GM19468 (cell line): ENCODE data around the gene YEATS2.
"Not testable (repeated sequence)": the region's sequence is repeated elsewhere in the genome, so short reads cannot be mapped to it uniquely, and the experiment has no call there.

Source experiments
- ATAC-seq: cut with Tn5 transposase; IDR thresholded peaks from one replicate; pipeline ENCODE4 v1.9.1; 2021; ENCODE audit warnings: mild to moderate bottlenecking, moderate library complexity, moderate number of reproducible peaks; ENCODE audit not compliant: unreplicated experiment; ENCODE audit errors: extremely low read depth

Gene YEATS2

DNA sequence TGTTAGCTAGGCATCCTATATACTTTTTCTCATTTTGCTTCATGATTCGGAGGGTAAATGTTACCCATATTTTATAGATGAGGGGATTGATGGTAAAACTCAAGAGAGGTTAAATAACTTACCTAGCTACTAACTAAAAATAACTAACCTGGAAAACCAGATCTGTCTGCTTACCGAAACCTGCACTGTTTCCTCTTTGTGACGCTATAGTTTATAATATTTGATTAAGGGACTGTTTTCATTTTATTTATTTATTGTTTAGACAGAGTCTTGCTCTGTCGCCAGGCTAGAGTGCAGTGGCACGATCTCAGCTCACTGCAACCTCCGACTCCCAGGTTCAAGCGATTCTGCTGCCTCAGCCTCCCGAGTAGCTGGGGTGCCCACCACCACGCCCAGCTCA lies 71.9 kb downstream of the YEATS2 start:
- no peak for ATAC-seq

DNA sequence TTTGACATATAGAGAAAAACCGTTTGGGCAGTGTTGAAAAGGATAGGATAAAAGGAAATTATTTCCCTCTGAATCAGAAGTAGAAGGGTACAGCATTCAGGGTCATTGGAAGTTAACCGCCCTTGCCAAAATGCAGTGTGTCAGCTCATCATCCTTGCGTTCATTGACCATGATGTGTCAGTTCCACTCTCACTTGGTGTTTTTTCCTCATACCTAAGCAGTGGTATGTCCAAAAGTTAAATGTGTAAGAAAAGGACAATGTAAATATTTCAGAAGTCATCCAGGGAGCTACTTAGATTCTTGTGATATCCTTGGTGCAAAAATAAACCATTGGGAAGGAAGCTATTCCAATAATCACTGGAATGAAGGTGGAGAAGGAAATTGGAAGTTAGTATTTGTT lies 77.0 kb downstream of the YEATS2 start:
- no peak for ATAC-seq

DNA sequence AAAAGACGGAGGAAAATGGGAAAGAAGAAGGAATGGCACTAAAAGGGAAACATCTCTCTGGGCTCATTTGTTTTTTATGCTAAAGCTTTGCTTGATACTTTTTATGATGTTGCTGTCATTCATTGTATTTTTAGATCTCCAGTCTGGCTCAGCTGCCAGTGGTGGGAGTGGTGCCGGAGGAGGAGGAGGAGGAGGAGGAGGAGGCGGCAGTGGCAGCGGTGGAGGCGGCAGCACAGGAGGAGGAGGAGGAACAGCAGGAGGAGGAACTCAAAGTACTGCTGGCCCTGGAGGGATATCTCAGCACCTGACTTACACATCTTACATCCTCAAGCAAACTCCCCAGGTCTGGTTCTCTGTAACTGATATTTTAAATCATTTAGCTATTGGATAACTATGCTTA lies 78.2 kb downstream of the YEATS2 start:
- ATAC-seq: no peak

DNA sequence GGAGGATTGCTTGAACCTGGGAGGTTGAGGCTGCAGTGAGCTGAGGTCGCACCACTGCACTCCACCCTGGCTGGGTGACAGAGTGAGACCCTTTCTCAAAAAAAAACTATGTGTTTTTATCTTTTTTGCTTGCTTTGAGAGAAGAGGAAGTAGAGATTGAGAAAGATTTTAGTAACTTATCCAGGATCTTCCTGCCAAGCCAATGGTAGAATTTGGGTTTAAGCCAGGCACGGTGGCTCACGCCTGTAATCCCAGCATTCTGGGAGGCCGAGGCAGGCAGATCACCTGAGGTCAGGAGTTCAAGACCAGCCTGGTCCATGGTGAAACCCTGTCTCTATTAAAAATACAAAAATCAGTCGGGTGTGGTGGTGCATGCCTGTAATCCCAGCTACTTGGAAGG lies 78.9 kb downstream of the YEATS2 start:
- not testable (repeated sequence) for ATAC-seq

DNA sequence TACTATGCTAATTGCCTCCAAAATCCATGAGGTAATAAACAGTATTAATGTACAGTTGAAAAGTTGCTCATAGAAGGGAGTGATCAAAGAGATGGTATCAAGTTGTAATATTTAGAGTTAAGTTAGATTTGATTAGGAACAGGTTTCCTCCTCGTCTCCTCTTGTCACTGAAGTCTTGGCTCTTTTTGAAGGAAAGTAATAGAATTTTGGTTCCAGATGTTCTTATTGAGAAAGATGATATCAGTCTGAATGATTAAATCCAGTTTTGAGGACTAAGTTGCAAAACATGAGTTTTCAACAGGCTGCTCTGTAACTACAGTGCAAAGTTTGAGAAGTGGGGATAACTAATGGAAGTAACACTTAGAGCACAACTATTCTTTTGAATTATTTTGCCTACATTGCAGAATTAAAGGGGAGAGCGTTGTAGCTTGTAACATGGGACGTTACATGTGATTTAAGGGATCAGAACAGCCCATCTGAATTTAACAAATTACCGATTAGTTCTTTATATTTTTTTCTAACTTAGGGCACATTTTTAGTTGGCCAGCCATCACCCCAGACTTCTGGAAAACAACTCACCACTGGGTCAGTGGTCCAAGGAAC lies 79.5 kb downstream of the YEATS2 start:
- no peak for ATAC-seq

DNA sequence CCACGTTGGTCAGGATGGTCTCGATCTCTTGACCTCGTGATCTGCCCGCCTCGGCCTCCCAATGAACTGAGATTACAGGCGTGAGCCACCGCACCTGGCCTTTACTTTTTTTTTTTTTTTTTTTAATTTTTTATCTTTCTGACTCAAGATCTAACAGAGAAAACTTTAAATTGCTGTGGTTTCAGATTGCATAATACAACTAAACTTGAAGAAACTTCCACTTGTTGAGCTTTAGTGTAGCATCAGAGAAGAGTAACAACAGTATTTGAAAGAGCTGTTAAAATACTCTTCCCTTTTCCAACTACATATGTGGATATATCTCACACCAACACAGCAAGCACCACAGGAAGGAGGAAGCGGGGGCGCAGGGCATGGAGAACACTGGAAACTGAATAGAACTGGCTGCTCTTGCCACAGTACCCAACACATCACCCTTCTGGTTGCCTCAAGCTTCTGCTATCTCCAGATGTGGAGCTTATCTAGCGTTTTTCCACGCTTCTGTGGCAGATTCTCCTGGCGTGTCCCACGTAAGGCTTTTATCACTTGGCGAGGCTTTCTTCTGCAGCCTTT lies 82.4 kb downstream of the YEATS2 start:
- no peak for ATAC-seq

DNA sequence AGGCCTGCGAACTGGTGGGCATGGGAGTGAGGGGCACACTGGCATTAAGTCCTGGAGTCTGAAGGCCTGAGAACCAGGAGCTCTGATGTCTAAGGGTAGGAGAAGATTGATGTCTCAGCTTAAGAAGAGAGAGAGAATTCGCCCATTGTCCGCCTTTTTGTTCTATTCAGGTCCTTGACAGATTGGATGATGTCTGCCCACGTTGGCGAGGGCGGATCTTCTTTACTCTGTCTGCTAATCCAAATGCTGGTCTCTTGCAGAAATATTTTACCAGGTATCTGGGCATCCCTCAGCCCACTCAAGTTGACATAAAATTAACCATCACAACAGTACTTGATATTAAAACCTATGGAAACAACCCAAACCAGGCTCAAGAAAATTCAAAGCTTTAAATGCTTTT lies 83.6 kb downstream of the YEATS2 start:
- no peak for ATAC-seq

DNA sequence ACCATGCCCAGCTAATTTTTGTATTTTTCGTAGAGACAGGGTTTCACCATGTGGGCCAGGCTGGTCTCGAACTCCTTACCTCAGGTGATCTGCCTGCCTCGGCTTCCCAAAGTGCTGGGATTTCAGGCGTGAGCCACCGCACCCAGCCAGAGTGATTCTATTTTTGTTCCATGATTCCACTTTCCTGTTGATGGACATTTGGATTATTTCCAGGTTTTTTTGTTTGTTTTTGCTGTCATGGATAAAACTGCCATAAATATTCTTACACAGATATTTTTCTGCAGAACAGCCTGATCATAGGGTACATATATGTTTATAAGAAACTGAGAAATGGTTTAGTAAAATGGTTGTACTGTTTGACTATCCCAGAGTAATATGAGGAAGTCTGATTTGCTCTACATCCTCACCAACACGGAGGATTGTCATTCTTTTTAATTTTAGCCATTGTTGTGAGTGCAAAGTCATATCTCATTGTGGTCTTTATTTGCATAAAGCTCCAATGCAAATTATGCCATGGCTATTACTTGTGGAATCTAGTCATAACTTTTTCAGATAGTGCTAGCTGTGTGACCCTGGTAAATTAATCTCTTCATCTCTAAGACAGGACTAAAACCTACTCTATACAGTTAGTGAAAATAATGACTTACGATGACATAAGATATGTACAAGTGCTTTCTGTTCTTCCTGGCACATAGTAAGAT lies 85.1 kb downstream of the YEATS2 start:
- ATAC-seq: no peak

DNA sequence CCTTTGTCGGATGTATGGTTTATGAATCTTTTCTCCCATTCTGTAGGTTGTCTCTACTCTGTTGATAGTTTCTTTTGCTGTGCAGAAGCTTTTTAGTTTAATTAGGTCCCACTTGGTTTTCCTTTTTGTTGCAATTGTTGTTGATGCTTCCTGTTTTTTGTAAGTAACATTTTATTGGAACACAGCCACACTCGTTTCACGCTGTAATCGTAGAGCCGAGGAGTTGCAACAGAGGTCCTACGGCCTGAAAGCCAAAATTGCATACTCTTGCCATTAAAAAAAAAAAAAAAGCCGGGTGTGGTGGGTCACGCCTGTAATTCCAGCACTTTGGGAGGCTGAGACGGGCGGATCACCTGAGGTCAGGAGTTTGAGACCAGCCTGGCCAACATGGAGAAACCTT lies 86.9 kb downstream of the YEATS2 start:
- not testable (repeated sequence) for ATAC-seq

DNA sequence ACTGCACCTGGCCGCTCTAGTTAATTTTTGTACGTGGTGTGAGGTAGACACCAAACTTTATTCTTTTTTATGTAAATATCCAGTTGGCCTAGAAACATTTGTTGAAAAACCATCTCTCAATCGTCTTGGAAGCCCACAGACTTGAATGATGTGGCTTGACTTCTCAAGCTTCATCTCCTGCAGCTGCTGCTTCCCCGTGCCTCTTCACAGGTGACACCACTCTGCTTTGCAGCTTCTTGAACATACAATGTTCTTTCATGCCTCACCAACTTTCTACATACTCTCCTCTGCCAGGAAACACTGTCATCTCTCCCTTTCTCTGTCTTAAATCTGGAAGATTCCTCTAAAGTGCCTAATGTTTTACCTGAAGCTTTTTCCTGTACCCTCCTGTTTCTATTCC lies 92.2 kb downstream of the YEATS2 start:
- ATAC-seq: no peak

DNA sequence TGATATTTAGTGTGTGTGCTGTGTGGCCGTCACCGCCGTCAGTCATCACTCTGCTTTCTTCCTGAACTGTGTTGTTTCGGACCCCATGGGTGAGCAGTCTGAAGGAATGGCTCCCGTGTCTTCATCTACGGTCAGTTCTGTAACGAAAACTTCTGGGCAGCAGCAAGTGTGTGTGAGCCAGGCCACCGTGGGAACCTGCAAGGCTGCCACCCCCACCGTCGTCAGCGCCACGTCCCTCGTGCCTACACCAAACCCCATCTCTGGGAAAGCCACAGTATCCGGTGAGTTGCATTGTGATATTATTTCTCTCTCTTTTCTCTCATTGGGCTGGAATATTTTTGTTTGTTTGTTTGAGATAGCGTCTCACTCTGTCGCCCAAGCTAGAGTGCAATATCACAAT lies 93.1 kb downstream of the YEATS2 start:
- ATAC-seq: no peak

DNA sequence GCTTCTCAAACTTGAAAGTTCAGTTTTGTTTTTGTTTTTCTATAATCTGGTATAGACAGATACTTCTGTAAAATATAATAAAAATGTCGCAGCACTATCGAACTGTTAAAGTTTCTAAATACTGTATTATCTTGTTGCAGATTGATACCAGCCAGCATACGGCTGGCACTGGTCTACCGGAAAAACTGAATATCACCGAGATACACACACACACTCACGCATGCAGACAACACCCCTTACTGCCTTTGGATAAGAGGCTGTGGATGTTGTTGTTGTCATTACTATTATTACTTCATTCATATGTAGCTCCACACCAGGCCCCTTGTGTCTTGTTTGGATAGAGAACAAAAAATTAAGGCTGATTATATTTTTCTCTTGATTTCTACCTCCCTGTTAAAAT lies 95.4 kb downstream of the YEATS2 start:
- ATAC-seq: no peak

DNA sequence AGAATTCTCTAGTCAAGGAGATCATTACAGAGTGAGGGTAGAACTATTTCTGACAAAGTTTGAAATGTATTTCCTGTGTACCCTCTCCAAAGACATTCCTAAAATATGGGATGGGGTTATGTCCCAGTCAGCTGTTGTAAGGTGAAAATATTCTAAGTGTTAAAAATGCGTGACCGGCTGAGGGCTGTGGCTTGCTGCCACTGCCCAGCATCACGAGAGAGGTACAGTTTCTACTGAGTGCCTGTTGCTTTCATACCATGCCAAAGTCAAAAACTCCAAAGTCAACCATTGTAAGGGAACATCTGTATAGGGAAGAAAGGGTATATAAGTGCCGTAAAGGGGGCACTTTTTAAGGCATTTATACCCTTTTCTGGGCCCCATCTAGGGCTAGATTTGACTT lies 96.9 kb downstream of the YEATS2 start:
- ATAC-seq: no peak

DNA sequence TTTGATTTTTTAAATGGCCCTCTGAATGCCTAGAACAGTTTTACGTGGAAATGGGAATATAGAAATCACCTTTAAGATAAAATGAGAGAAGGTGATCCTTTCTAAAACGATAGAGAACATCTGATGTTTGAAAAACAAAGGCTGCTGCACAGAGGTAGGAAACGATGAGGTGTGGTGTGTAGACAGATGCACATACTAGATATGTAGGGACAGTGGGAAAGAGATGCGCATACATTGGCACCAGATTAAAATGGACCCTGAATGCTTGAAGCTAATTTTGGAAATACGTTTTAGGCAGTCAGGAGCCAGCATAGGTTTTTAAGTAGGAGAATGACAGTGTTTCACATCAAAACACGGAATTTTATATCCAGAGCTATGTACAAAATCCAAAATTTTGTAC lies 98.8 kb downstream of the YEATS2 start:
- no peak for ATAC-seq

DNA sequence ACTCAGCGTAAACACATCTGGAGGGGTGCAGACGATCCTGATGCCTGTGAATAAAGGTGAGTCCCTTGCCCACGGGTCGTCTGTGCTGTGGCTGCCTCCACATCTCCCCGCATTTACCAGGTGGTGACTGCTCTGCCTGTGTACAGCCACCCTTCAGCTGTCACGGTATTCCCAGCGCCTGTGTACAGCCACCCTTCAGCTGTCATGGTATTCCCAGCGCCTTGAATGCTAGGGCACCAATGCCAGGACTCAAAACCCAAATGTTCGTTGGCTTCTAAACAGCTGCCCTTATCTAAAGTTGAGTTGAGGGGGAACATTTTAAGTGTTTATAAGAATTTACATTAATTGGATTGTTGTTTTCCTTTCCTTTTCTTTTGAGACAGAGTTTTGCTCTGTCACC lies 100.4 kb downstream of the YEATS2 start:
- ATAC-seq: no peak

DNA sequence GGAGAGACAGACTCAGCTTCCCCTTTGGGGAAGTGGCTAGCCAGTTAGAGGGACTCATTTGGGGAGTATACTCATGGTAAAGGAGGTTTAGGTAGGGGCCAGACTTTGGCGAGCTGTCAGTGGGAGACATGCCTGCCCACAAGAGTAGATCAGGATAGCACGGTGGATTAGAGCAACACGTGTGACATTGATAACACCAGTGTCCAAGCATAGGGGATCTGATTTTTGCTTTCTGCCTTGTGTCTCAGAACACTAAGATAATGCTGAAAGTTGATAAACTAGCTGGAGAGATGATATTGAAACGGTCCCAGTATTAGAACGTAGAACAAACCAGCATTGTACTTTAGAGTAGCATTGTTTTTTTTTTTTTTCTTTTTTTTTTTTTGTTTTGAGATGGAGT lies 101.9 kb downstream of the YEATS2 start:
- no peak for ATAC-seq

DNA sequence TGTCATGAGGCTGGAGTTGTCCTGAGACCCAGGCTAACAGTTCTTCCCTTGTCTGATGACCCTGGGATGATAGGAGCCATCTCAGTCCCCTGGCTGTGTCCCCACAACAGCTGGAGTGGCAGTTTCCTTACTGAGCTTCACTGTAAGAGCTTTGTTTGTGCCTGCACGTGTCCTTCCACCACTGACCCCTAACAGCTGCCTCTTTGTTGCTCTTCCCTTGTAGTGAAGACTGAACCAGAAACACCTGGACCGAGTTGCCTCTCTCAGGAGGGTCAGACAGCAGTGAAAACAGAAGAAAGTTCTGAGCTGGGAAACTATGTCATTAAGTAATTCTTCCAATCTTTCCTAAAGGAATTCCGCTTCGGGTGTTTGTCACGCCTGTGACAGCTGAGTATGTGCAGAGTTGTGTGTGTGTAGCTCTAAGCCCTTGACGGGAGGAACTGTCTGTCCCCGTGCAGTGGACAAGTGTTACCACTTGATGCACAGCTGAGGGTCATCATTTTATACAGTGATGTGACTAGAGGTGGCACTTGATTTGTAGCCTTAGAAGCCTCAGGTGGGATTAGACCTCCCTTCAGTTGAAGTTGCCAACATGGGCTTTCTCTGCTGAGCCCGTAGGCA lies 102.8 kb downstream of the YEATS2 start:
- no peak for ATAC-seq

DNA sequence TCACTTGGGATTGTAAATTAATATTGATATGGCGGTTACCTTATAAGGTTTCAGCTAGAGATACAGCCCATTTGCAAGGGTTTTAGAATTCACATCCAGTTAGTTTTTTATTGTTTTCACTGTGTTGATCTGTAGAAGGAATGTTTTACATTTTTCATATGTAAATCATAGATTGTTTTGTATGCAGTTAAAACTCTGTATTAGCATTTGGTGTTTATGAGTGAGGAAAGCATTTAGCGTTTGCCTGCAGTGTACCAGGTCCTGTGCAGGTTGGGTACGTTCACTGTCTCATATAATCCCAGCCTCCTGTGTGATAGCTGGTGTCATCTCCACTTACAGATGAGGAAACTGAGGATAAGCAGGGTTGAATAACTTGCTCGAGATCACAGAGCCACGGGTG lies 104.0 kb downstream of the YEATS2 start:
- ATAC-seq: no peak

DNA sequence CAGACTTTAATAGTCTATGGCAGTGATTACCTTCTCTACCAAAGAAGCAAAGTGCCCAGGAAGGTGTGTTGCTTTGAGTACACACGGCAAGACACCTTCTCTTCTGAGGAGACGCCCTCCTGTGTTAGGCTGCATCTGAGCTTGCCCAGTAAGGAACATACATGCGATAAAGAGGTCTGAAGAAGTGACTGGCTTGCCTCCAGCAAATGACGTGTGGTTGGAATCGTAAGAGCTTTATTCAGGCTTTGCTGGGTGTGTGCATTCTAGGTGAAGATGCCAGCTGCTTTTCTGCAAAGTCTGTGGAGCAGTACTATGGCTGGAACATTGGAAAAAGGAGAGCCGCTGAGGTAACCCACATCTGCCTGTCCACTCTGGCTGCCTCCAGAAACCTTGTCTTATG lies 105.4 kb downstream of the YEATS2 start:
- no peak for ATAC-seq

DNA sequence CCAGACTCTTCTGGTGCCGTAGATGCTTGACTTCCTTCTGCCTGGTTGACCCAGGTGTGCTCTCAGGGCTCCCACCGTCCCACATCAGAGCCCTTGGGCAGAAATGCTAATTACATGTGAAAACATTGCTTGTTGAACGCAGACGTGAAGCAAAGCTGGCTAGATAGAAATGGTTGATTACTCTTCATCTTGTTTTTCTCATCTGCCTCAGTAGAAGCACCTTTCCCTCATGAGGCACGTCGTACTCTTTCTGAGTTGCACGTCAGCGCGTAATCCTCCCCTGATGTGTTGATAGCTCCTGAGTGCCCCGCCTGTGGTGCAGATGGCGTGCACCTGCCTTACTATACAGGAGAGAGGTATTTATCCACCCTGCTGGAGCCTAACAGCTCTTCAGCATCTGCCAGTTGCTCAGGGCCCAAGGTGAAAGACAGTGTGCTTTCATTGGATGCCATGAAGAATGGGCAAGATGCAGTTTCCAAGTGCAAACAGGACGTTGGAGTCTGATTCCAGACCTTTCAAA lies 109.7 kb downstream of the YEATS2 start:
- ATAC-seq: no peak

DNA sequence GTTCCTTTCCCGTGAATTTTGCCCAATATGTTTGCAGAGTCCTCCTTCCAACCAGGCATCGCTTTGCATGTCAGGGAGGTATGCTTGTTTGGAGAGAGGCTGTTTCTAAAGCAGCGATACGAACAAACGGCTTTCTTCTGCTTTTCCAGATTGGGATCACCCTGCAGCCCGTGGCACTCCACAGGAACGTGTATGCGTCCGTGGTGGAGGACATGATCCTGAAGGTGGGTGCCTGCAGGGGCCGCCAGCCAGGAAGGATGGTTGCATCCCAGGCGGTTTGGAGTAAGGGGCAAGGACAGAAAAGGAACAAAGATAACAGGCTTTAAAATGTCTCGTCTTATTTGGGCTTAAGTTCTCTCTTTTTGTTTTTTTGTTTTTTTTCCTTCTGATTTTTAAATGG lies 110.3 kb downstream of the YEATS2 start:
- ATAC-seq: no peak
